ENCODE data around the gene GULP1.

GULP1 gene

DNA sequence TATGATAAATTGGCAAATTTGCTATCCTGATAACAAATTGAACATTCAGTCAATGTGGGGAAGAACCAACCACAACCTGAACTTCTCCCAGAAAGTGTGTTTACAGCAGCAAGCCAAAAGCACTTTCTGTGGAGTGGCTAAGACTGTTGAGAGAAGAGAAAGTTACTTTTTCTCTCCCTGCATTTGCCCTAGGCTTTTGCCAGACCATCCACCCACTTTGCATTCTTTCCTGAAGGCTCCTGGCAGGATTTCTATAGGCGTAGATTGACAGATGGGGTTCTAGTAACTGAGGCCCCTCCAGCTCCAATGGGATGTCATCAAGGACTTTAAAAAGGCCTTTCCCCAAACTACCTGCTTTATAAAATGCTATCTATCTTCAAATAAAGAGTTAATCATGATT is 215.2 kb downstream of the GULP1 start:
- DNase-seq (ENCODE audit: low read depth): no peak
- no peak overlapping the region for H3K4me3 ChIP-seq (ENCODE audit: control insufficient read depth, low read depth, low read length)
- TF ChIP-seq CTCF (IDR thresholded peaks at IDR 0.05; ENCODE audit: control insufficient read depth, insufficient read depth, low read depth, low read length, missing control alignments): no peak

DNA sequence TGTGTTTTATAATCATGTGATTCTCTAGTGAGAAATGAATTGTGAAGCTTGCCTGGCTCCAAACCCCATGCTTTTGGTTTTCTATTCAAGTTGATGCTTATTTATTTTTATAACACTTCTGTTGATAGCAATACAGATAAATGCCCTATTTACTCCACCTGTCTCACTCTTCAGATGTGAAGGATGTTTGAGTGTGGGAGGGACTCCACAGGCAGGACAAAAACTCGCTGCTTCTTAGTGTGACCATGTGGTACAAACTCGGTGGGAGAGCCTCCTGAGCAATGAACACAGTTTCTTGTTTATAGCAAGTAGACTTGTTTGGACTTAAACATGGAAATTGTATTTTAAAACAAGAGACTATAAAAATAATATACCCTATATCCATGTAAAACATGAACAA is 219.7 kb downstream of the GULP1 start:
- H3K4me3 ChIP-seq (ENCODE audit: control insufficient read depth, low read depth, low read length): no peak overlapping the region
- DNase-seq (ENCODE audit: low read depth): no peak
- TF ChIP-seq CTCF (IDR thresholded peaks at IDR 0.05; ENCODE audit: control insufficient read depth, insufficient read depth, low read depth, low read length, missing control alignments): no peak

DNA sequence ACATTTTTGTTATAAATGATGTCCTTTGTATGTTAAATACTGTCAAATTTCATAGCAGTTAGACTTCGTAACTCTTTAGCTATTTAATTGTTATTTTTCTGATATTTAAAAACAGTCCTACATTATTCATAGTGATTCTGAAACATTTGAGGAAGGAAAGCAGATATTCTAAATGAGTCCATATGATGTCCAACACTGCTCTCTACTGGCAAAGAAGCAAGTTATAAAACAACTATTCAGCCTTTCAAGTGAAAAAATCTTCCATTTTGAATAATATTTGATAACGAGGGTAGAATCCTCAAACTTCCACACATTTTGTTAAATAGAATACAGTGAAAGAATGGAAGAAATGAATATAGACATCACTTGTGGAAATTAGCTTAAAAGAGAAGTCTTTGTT is 220.8 kb downstream of the GULP1 start:
- peak; percentile 45 for TF ChIP-seq CTCF (IDR thresholded peaks at IDR 0.05; ENCODE audit: control insufficient read depth, insufficient read depth, low read depth, low read length, missing control alignments)
- peak; percentile 41 for DNase-seq (ENCODE audit: low read depth)
- H3K4me3 ChIP-seq (ENCODE audit: control insufficient read depth, low read depth, low read length): no peak overlapping the region

DNA sequence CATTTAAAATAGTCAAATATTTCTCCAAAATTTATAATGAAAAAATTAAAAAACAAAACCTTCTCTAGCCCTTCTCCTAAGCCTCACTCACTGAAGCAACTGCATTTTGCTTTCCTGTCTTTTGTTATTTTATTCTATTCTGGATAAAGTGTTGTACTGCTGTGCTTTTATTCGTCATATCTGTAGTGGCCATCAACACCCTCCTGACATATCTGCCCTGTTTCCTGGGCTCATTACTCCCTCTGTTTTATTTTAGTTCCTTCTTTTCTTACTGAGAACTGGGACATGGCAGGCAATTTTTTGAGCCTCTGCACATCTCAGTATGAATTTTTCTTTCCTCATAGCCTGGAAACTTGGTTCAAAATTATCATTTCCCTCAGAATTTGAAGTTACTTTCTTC is 224.2 kb downstream of the GULP1 start:
- no peak for DNase-seq (ENCODE audit: low read depth)
- H3K4me3 ChIP-seq (ENCODE audit: control insufficient read depth, low read depth, low read length): no peak overlapping the region
- TF ChIP-seq CTCF (IDR thresholded peaks at IDR 0.05; ENCODE audit: control insufficient read depth, insufficient read depth, low read depth, low read length, missing control alignments): no peak

- no peak overlapping the region for H3K4me3 ChIP-seq (ENCODE audit: control insufficient read depth, low read depth, low read length)
- TF ChIP-seq CTCF (IDR thresholded peaks at IDR 0.05; ENCODE audit: control insufficient read depth, insufficient read depth, low read depth, low read length, missing control alignments): no peak
Observed at GRCh38 chr2:188517549-188518215, 226.0 kb downstream of the GULP1 start.

DNA sequence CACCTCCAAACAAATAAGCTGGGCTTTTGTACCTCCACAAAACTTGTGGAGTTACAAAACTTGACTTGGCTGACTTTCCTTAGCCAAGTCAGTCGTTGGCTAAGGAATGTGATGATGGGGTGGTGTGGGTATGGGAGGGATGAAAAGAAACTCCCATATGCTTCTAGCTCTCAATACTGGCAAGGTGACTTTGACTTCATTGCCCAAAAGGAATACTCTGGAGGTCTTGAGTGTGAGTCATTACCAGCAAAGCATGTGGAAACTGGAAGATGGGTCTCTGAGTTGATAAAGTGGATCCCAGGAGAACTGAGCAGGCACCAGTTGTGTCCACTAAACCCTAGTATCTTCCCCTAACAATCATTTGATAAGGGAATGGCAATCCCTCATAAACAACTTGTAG is 226.7 kb downstream of the GULP1 start:
- no peak for DNase-seq (ENCODE audit: low read depth)
- H3K4me3 ChIP-seq (ENCODE audit: control insufficient read depth, low read depth, low read length): no peak overlapping the region
- TF ChIP-seq CTCF (IDR thresholded peaks at IDR 0.05; ENCODE audit: control insufficient read depth, insufficient read depth, low read depth, low read length, missing control alignments): no peak

More at GRCh38 chr2:188517549-188518215, 226.0 kb downstream of the GULP1 start:
- DNase-seq (ENCODE audit: low read depth): no peak
